HL-60/S4 (cell line): ENCODE data around the gene REEP6.

Experiments used
- in situ Hi-C: fragments of 300-500 bp; cut with MboI; formaldehyde crosslinking; loops from 2 replicates; pipeline ENCODE4 v1.14.3; 2022; ENCODE audit warnings: low sequenced_read_pairs

The REEP6 gene

DNA sequence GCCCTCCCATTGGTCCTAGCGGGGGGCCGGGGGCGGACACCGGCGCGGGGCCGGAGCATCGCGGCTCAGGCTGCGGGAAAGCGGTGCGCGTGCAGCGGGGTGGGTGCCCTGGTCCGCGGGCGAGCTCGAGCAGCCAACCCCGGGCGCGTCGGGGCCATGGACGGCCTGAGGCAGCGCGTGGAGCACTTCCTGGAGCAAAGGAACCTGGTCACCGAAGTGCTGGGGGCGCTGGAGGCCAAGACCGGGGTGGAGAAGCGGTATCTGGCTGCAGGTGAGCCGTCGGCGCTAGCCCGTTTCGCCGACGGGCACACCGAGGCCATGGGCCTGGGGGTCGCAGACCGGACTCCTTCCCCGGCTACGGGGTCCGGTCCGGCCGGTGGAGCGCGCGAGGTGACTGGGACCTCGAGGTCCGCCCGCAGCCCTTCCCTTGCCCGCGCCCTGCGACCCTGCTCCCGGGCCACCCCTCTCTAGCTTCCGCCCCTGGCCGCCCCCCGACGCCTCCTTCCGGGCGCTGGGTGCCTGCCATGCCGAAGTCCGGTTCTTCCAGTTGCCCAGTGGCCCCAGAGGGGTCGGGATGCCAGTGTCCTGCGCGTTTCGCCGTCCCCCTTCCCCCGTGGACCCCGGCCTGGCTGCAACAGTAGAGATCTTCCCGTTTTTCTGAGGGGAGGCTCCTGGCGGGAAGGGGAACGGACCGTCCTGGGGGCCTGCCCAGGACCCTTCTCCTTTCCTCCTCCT lies at the start of gene REEP6:
REEP6 (plus strand) TSS at position 68 of the 735 bp plus-strand sequence; CDS start at position 157, 89 bp downstream.
- in situ Hi-C loops, result no loop called here

DNA sequence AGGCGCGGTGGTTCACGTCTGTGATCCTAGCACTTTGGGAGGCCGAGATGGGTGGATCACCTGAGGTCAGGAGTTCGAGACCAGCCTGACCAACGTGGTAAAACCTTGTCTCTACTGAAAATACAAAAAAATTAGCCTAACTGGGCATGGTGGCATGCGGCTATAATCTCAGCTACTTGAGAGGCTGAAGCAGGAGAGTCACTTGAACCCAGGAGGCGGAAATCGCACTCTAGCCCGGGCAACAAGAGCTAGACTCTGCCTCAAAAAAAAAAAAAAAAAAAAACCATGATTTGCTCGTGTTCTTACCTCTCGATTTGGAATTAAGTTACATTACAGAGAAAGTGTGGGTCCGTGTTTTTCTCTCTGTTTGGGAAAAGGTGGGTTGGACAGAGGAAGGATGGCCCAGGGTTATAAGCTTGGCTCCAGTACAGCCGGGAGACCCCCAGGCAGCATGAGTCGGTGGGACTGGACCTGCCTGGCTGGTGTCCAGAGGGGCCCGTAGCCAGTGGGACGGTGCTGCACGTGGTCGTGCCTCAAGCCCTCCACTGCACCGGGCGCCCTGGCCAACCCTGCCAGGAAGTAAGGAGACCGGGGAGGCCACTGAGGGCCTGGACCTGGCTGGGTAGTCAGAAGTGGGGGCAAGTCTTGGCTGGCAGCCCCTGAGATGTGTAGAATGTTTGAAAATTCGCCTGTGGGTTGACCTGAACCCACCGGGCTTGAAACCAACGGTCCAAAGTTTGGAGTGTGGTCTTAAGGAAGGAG lies 49.1 kb upstream of the REEP6 start:
- in situ Hi-C loops, result no loop called here

DNA sequence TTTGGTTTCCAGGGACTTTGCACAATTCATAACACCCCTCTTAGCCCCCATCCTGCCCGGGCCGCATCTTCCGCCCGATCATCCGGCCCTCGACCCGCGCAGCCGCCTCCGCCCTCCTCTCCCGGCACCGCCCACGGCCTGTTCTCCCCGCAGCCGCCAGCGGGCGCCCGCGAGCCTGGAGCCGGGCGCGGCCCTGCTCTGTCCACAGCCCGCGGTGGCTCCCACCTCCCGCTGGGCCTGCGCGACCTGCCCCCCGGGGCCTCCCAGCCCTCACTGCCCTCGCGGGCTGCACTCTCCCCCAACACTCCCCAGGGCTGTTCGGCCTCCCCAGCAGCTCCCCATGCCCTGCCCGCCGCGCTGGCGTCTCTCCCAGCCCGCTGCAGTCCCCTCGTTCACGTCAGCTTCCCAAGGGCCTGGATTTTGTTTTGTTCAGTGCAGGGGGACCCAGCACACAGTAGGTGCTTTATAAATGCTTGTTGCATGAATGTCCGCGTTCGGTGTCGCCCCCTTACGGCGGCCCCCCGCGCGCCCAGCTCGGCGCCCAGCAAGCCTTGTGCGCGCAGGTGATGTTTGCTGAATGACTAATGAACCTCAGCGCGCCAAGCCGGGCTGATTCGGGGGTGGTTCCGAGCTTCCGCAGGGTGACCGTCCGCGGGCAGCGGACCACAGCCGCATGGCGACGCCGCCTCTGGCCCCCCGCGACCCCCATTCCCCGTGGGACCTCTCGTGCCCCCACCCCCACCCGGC lies 45.6 kb upstream of the REEP6 start:
- in situ Hi-C loops, result no loop called here

DNA sequence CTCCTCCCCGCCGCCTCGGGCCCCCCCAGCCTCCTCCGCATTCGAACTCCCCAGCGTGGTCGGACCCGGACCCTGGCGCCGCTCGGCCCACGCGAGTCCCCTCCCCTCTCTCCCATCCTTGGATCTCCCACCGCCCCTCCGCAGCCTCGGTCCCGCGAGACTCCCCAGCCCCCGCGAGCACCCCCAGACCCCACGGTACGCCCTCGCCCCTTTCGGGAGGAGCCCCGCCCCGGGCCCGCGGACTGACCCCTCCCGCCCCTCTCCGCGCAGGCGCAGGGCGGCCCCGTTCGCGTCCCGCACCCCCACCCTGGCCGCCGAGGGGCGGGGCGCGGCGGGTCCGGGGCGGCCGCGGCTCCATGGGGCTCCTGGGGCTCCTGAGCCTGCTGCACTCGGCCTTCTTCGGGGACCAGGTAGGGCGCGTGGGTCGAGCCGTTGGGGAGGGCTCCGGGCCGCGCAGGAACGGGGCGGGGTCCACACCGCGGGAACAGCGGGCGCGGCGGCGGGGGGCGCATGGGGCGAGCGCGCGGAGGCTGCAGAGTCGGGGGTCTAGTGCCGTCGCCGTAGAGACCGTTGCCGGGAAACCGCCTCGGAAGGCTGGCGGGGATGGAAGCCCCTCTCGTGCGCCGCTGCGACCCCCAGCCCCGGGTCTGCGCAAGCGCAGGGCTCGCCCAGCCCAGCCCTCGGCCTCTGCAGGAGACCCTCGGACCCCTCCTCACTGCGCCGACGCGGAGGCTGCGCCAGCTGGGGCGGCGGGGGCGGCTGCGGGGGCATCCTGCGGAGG lies 44.9 kb upstream of the REEP6 start:
- in situ Hi-C loops, result no loop called here

DNA sequence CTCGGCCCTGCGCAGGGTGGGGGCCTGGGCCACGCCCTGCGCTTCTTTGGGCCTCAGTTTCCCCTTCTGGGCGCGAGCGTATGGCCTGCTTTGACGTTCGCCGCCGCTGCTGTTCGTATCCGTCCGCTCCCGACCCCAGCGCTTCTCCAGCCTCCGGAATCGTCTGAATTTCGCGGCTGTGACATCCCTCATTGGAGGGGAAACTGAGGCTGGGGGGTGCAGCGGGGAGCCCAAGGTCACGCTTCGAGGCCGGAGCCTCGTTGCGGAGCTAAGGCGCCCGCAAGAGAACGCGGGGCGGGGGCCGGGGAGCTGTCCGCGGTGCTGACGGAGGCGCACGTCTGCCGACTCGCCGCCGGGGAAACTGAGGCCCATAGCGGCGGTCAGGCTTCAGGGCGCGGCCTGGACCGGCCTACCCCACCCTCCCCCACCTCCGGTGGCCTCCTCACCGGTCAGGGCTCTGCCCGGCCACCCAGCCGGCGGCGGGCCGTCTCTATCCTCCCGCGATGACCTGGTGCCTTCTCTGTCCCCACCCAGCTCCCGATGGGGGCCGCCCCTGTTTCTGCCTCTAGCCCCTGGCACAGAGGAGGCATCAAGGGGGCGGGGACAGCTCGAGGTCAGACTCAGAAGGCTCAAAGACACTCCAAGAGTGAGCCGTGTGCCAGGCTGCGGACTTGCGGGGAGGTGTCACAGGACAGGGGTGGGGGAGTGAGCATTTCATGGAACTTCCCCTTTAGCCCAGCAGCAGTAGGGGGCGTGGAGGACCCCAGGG lies 44.1 kb upstream of the REEP6 start:
- in situ Hi-C loops, result no loop called here

DNA sequence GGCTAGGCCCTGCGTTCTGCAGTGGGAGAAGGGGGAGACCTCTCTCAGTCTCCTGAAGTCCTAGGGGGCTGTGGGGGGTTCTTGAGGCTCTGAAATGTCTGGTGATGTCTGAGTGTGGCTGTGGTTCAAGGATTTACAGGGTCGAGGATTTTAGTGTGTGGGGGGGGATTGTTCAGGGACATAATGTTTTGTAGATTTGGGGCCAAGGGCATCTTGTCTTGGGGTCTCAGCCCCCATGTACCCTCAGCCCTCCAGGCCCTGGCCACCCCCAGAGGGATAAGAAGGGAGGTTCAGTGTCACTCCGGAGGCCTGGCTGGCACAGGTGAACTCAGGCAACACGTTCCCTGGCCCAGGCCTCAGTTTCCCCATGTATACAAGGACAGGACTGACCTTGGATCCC lies 43.5 kb upstream of the REEP6 start:
- in situ Hi-C loops, result no loop called here

DNA sequence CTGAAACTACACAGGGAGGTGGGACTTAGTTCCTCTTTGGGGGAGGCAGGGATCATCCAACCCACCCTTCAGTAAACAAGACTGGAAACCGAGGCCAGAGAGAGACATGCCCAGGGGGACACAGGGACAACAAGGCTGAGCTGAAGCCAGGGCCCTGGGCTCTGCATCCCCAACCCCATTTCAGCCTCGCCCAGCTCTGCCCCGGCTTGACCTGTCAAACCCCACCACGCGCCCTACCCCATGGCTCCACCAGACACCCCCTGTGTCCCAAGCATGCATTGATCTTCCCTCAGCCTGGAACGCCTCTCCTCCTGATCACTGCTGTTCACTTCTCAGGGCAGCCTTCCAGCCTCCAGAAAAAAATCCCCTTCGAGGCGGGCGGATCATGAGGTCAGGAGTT lies 43.0 kb upstream of the REEP6 start:
- in situ Hi-C loops, result no loop called here

DNA sequence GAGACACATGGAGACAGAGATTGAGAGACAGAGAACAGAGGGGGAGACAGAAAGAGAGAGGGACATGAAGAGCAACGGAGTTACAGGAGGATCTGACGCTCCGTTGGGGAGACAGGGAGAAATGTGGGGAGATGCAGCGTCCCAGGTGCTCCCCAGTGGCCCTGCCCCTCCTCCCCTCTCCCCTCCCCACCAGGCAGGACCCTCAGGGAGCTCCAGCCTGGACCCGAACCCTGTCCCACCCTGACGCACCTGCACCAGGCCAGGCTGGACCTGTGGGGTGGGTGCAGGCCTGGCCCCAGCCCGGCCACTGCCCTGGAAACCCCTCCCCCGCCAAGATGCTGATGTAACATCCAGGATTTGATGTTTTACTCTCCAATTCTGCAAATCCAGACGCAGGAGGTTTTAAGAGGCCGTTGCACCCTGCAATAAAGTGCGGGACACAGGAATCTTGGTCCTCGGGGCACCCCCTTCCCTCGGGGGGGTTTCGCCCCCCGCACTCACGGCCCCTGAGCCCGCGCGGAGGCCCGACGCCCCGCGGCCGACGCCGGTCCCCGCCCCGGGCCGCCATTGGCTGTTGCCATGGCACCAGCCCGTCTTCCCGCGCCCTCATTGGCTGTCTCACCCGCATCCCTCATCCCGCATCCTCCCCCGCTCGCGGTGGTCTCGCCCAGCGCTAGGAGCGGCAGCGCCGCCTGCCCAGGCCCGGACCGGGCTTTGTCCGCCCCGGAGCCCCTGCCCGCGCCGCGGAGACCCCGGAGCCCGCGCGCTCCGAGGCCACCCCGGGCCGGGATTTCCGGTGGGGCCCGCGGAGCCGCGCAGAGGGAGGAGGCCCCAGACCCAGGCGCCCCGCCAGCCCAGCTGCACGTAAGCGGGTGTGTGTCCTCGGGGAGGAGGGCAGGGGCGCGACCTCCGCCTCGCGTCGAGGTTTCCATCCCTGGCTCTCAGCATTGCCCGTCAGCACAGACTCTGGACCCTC lies 41.2 kb upstream of the REEP6 start, which contains the start of gene APC2:
APC2 (plus strand) TSS at position 655 of the 976 bp plus-strand sequence. CDS start 2,881 bp downstream, outside the sequence.
- in situ Hi-C loops, result no loop called here

DNA sequence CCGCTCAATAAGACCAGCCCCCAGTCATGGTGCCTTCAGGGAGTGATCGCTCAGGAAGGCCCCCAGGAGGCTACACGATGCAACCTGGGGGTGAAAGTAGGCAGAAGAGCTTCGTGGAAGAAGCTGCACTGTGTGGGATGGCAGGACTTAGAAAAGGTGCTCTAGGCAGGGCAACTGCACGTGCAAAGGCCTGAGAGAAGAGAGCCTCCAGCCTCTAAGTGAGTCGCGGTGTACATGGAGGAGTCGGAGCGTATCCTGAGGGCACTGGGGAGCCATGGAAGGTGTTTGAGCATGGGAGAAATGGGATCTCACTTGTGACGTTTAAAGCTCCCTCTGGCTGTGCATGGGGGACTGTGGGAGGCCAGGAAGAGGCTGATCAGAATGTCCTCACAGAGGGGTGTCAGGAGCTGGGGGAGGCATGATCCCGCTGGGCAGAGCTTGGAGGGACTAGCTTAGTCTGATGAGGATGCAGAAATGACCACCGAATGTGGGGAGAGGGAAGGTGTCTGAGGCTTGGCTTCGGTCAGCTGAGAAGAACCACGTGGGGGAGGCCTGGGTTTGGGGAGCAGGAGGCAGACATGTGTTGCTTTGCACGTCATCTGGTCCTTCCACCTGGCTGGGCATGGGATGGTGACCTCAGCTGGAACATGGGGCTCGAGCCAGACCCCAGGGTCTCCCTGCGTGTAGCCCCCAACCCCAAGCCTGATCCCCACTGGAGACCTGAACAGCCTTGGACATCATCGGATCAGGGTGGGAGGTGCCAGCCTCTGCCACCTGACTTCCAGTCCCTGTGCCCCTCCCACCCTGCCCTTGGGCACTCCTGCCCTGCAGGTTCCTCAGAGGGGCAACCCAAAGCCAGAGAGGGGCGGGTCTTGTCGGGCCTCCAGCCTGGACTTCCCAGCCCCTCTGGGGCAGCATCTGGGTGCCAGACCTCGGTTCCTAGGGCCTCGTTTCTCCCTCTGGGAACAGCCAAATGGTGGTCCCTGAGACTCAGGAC lies 39.9 kb upstream of the REEP6 start:
- in situ Hi-C loops, result no loop called here

DNA sequence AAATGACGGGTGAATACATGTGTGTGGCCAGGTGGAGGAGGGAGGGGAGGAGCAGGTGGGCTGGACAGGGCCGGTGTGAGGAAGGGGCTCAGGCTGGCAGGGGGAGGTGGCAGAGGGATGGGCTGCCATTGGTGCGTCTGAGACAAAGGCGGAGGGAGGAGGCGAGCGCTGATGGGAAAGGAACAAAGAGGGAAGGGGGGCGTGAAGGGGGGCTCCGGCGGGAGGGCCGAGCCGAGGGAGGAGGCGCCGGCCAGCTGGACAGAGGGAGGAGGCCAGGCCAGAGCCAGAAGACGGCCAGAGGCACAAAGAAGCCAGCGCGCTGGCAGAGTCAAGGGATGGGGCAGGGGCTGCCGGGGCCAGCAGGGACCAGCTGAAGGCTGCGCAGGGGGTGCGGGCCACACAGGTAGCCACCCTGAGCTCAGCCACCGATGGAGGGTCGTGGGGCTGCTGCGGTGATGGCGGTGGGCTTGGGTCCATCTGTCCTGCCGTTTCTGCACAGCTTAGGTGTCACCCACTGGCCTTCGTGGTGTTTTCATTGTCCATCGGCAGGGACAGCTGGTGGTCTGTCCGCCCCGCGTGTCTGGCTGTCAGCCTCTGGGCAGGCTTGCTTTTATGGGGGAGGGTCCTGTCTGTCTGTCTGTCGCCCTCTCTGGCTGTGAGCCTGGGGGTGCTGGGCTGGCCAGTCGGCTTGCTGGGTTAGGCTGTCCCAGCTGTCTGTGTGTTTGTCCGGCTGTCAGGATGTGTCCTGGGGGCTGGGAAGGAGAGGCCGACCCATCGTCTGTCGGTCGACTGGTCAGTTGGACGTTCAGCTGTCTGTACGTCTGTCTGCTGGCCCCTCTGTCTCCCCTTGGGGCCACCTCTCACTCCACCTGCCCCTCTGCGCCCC lies 38.8 kb upstream of the REEP6 start:
- in situ Hi-C loops, result no loop called here

DNA sequence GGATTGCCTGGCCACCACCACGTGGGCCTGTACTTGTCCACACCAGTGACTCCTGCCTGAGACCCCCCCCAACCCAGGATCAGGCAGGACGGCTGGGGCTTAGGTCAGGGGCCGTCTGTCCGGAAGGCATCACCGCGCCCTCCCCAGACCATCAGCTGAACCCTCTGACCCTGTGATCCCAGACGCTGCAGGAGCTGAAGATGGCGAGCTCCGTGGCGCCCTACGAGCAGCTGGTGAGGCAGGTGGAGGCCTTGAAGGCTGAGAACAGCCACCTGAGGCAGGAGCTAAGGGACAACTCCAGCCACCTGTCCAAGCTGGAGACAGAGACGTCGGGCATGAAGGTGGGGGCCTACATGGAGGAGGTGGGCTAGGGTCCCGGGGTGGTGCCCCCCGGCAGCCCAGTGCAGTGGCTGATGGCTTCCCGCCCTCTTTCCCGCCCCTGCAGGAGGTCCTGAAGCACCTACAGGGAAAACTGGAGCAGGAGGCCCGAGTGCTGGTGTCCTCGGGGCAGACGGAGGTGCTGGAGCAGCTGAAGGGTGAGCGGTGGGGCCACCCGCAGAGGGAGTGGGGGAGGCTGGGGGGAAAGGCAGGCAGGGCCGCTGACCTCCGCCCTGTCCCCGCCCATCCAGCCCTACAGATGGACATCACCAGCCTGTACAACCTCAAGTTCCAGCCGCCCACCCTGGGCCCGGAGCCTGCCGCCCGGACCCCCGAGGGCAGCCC lies 38.0 kb upstream of the REEP6 start:
- in situ Hi-C loops, result no loop called here

DNA sequence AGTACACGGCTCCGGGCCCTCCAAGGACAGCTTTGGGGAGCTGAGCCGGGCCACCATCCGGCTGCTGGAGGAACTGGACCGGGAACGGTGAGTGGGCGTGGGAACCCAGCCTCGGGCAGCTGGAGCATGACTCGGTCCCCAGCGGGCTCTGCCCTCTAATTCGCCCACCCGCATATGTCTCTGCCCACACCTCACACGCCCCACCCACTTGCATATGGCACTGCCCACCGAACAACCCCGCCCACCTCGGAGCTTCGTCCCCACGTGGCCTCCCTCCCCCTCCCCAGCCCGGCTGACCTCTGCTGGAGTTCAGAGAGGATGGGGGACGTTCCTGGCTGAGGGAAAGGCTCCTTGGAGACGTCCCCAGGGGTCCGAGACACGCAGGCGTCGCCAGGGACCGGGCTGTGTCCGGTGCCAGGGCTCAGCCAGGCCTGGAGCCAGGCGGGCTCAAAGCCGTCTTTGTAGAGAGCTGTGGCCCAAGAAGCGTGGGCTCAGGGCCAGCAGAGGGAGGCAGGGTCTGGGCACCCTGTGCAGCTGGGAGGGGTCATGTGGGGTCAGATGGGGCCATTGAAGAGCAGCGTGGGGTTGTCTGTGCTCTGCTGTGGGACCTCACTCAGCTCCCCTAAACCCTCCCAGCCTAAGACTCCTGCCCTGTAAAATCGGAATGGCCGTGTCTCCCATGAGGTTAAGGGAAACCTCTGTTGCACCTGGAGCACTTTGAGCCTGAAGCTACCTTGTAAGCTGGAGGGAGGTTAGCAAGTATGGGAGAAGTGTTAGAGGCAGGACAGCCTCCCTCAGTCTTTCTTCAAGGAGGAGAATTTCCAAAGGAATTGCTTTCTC lies 37.2 kb upstream of the REEP6 start:
- in situ Hi-C loops, result no loop called here

DNA sequence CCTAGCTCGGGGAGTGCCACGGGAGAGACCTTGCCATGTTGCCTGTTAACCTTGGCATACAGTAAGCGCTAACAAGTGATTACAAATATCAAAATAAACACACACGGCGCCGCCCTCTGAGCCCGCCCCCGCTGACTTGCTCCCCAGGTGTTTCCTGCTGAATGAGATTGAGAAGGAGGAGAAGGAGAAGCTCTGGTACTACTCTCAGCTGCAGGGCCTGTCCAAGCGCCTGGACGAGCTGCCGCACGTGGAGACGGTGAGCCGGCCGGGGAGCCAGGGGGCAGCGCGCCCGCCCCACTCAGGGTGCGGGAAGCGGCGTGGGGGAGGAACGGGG lies 36.0 kb upstream of the REEP6 start:
- in situ Hi-C loops, result no loop called here

DNA sequence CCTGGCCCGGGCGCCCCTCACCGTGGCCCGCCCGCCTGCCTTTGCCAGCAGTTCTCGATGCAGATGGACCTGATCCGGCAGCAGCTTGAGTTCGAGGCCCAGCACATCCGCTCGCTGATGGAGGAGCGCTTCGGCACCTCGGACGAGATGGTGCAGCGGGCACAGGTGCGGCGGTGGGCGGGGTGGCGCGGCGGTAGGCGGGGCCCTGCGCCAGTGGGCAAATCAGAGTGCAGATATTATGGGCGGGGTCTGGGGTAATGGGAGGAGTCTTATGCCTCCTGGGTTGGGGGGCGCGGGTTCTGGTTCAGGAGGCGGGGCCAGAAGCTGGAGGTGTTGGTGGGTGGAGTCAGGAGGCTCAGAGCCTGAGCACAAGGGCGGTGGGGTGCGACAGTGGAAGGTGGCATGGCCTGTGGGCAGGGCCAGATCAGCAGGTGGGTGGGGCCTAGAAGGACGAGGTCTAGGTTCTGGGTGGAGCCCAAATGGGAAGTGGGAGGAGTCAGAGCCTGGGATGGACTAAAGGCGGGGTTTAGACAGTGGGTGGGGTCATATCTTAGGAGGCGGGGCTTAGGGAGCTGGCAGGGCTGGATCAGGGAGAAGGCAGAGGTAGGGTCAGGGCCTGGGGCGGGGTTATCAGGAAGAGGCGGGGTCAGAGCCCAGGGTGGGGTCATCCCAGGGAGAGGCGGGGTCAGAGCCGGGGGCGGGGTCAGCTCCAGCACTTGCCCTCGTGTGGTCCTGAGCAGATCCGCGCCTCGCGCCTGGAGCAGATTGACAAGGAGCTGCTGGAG lies 35.5 kb upstream of the REEP6 start:
- in situ Hi-C loops, result no loop called here
